Karpas-422 (cell line): ENCODE results near the gene MOB3B. TPM values are rescaled to one million over a fixed set of nuclear protein-coding genes. Genes with fewer than 3 reads are reported as not detected.
"Not testable (repeated sequence)": the region's sequence is repeated elsewhere in the genome, so short reads cannot be mapped to it uniquely, and the experiment has no call there.

Experiments used
- DNase-seq: peaks from one replicate; pipeline ENCODE4 v3.0.0-alpha.2; 2015
- H2AFZ ChIP-seq: fragments of 200-600 bp; sonication (generic); 2 replicates; pipeline ENCODE4 v1.6.1; 2014; ENCODE audit warnings: antibody characterized with exemption, low read length, mixed read lengths
- H3K27ac ChIP-seq: fragments of 200-600 bp; sonication (generic); 2 replicates; pipeline ENCODE4 v1.5.1; 2014; ENCODE audit warnings: mild to moderate bottlenecking, low read length, moderate library complexity
- H3K27me3 ChIP-seq: fragments of 200-600 bp; sonication (generic); 2 replicates; pipeline ENCODE4 v1.6.1; 2014; ENCODE audit warnings: low read length, mixed read lengths
- H3K36me3 ChIP-seq: fragments of 200-600 bp; sonication (generic); 2 replicates; pipeline ENCODE4 v1.6.1; 2014; ENCODE audit warnings: low read length, mixed read lengths; ENCODE audit not compliant: insufficient read depth
- H3K4me1 ChIP-seq: fragments of 200-600 bp; sonication (generic); 2 replicates; pipeline ENCODE4 v1.6.1; 2014; ENCODE audit warnings: mild to moderate bottlenecking, low read length, mixed read lengths
- H3K4me2 ChIP-seq: fragments of 200-600 bp; sonication (generic); 2 replicates; pipeline ENCODE4 v1.6.1; 2014; ENCODE audit warnings: low read length, low read depth, mild to moderate bottlenecking; ENCODE audit not compliant: poor library complexity, severe bottlenecking
- H3K4me3 ChIP-seq: fragments of 200-600 bp; sonication (generic); 2 replicates; pipeline ENCODE4 v1.5.1; 2014; ENCODE audit warnings: mild to moderate bottlenecking, antibody characterized with exemption, low read length, mixed read lengths
- H3K79me2 ChIP-seq: fragments of 200-600 bp; sonication (generic); 2 replicates; pipeline ENCODE4 v1.6.1; 2014; ENCODE audit warnings: mild to moderate bottlenecking, low read length, mixed read lengths
- H3K9ac ChIP-seq: fragments of 200-600 bp; sonication (generic); 2 replicates; pipeline ENCODE4 v1.6.0; 2014; ENCODE audit warnings: low read length
- H3K9me2 ChIP-seq: fragments of 200-600 bp; sonication (generic), shearing (Covaris generic); replicated peaks from 2 replicates; pipeline ENCODE4 v1.6.0; 2014; ENCODE audit warnings: mild to moderate bottlenecking, low read length, moderate library complexity; ENCODE audit not compliant: insufficient read depth
- H3K9me3 ChIP-seq: fragments of 300-700, 200-600 bp; sonication (generic); 2 replicates; pipeline ENCODE4 v1.6.1; 2014; ENCODE audit warnings: low read length, mixed read lengths
- H4K20me1 ChIP-seq: fragments of 200-600 bp; sonication (generic); 2 replicates; pipeline ENCODE4 v1.6.1; 2014; ENCODE audit warnings: mild to moderate bottlenecking, antibody characterized with exemption, low read length, low read depth; ENCODE audit not compliant: insufficient read depth
- total RNA-seq: library from RNA; depleted of rRNA; stranded (reverse); fragments of >200 nt; shearing (Covaris generic); gene quantifications from 2 replicates; pipeline ENCODE4 v1.2.3, GENCODE V29; 2014; ENCODE audit warnings: low replicate concordance

Gene MOB3B
- total RNA-seq, 1 experiment from 2014 or later = 0.45 TPM

- H3K9ac ChIP-seq = no peak overlapping the region
- no peaks in the 10 kb centered on the region for H3K27me3 ChIP-seq
- no peaks in the 10 kb centered on the region for H3K9me2 ChIP-seq
- no peak overlapping the region for H3K27ac ChIP-seq
- H3K4me2 ChIP-seq = no peak overlapping the region
- no peaks in the 10 kb centered on the region for H3K36me3 ChIP-seq
- H3K79me2 ChIP-seq = no peaks in the 10 kb centered on the region
- H3K4me3 ChIP-seq = no peak overlapping the region
- no peaks in the 10 kb centered on the region for H4K20me1 ChIP-seq
- no peaks in the 10 kb centered on the region for H3K4me1 ChIP-seq
- DNase-seq = no peak
- no peaks in the 10 kb centered on the region for H3K9me3 ChIP-seq
- no peak overlapping the region for H2AFZ ChIP-seq
Measured at GRCh38 chr9:27423915-27424710, 105.5 kb downstream of the MOB3B start.

- no peak for DNase-seq
- H3K27me3 ChIP-seq = no peaks in the 10 kb centered on the region
- no peaks in the 10 kb centered on the region for H3K36me3 ChIP-seq
- H3K4me2 ChIP-seq = no peak overlapping the region
- no peaks in the 10 kb centered on the region for H3K9me3 ChIP-seq
- no peak overlapping the region for H3K9ac ChIP-seq
- no peak overlapping the region for H3K4me3 ChIP-seq
- no peak overlapping the region for H2AFZ ChIP-seq
- no peaks in the 10 kb centered on the region for H3K79me2 ChIP-seq
- no peak overlapping the region for H3K27ac ChIP-seq
- H4K20me1 ChIP-seq = no peaks in the 10 kb centered on the region
- H3K9me2 ChIP-seq = no peaks in the 10 kb centered on the region
- no peaks in the 10 kb centered on the region for H3K4me1 ChIP-seq
Measured at GRCh38 chr9:27422279-27422834, 107.3 kb downstream of the MOB3B start.

- no peak for DNase-seq
- Histone ChIP-seq H3K36me3 (no peaks in the 10 kb centered on the region), H3K9ac (no peak overlapping the region), H3K9me3 (no peaks in the 10 kb centered on the region), H2AFZ (no peak overlapping the region), H3K9me2 (no peaks in the 10 kb centered on the region), H3K4me1 (no peaks in the 10 kb centered on the region), H3K4me3 (no peak overlapping the region), H4K20me1 (no peaks in the 10 kb centered on the region), H3K27me3 (no peaks in the 10 kb centered on the region), H3K79me2 (no peaks in the 10 kb centered on the region), H3K4me2 (no peak overlapping the region), H3K27ac (no peak overlapping the region)
Measured at GRCh38 chr9:27421577-27421976, 108.0 kb downstream of the MOB3B start.

- not testable (repeated sequence) for H3K9ac ChIP-seq, H3K36me3 ChIP-seq, H2AFZ ChIP-seq, H3K27ac ChIP-seq, DNase-seq, H3K79me2 ChIP-seq, H3K9me2 ChIP-seq, H3K4me1 ChIP-seq, H4K20me1 ChIP-seq, H3K9me3 ChIP-seq, H3K4me3 ChIP-seq, H3K4me2 ChIP-seq, H3K27me3 ChIP-seq
Measured at GRCh38 chr9:27419558-27419957, 110.1 kb downstream of the MOB3B start.

GRCh38 chr9:27414220-27414761, 115.3 kb downstream of the MOB3B start:
- Histone ChIP-seq H2AFZ (no peak overlapping the region), H3K9me2 (no peaks in the 10 kb centered on the region), H4K20me1 (no peaks in the 10 kb centered on the region), H3K4me1 (no peaks in the 10 kb centered on the region), H3K27ac (no peak overlapping the region), H3K9ac (no peak overlapping the region), H3K9me3 (no peaks in the 10 kb centered on the region), H3K36me3 (no peaks in the 10 kb centered on the region), H3K4me2 (no peak overlapping the region), H3K79me2 (no peaks in the 10 kb centered on the region), H3K4me3 (no peak overlapping the region), H3K27me3 (no peaks in the 10 kb centered on the region)
- DNase-seq = no peak

GRCh38 chr9:27413511-27414219, 115.9 kb downstream of the MOB3B start:
- H3K9me2 ChIP-seq = no peaks in the 10 kb centered on the region
- no peak overlapping the region for H3K9ac ChIP-seq
- no peaks in the 10 kb centered on the region for H3K4me1 ChIP-seq
- no peak for DNase-seq
- no peaks in the 10 kb centered on the region for H3K36me3 ChIP-seq
- H3K9me3 ChIP-seq = no peaks in the 10 kb centered on the region
- no peak overlapping the region for H2AFZ ChIP-seq
- no peaks in the 10 kb centered on the region for H4K20me1 ChIP-seq
- no peak overlapping the region for H3K27ac ChIP-seq
- H3K4me3 ChIP-seq = no peak overlapping the region
- H3K4me2 ChIP-seq = no peak overlapping the region
- no peaks in the 10 kb centered on the region for H3K79me2 ChIP-seq
- no peaks in the 10 kb centered on the region for H3K27me3 ChIP-seq

GRCh38 chr9:27412963-27413362, 116.7 kb downstream of the MOB3B start:
- Histone ChIP-seq H3K4me1 (no peaks in the 10 kb centered on the region), H2AFZ (no peak overlapping the region), H4K20me1 (no peaks in the 10 kb centered on the region), H3K9me2 (no peaks in the 10 kb centered on the region), H3K27me3 (no peaks in the 10 kb centered on the region), H3K79me2 (no peaks in the 10 kb centered on the region), H3K27ac (no peak overlapping the region), H3K4me2 (no peak overlapping the region), H3K9ac (no peak overlapping the region), H3K4me3 (no peak overlapping the region), H3K36me3 (no peaks in the 10 kb centered on the region), H3K9me3 (no peaks in the 10 kb centered on the region)
- no peak for DNase-seq

- Histone ChIP-seq H3K36me3 (no peaks in the 10 kb centered on the region), H3K79me2 (no peaks in the 10 kb centered on the region)
Measured at GRCh38 chr9:27412081-27412480, 117.5 kb downstream of the MOB3B start.

More at GRCh38 chr9:27412081-27412480, 117.5 kb downstream of the MOB3B start:
- Histone ChIP-seq H3K4me1 (no peaks in the 10 kb centered on the region), H2AFZ (no peak overlapping the region), H3K27ac (no peak overlapping the region), H3K9me3 (no peaks in the 10 kb centered on the region), H3K4me2 (no peak overlapping the region), H4K20me1 (no peaks in the 10 kb centered on the region), H3K9ac (no peak overlapping the region), H3K4me3 (no peak overlapping the region), H3K9me2 (no peaks in the 10 kb centered on the region), H3K27me3 (no peaks in the 10 kb centered on the region)
- no peak for DNase-seq
